Stomach (tissue), 9 donors: ENCODE results near the gene SPATA33. TPM values are rescaled to one million over a fixed set of nuclear protein-coding genes. Genes with fewer than 3 reads are reported as not detected.
"Not testable (repeated sequence)": the region's sequence is repeated elsewhere in the genome, so short reads cannot be mapped to it uniquely, and the experiment has no call there.

ENCODE experiments used
- DNase-seq, 2 donors: peaks; one replicate each; pipeline versions ENCODE4 v3.0.0 to v3.0.0-alpha.2; 2013 to 2019
- H3K27ac ChIP-seq, 5 donors: fragments of 200-600 bp in 4 of 5; sonication (generic) in 4 of 5; one replicate each; pipeline ENCODE4 v1.5.1; 2013 to 2019; ENCODE audit warnings: mild to moderate bottlenecking in 1 of 5, moderate library complexity in 1 of 5
- H3K27me3 ChIP-seq, 3 donors: fragments of 200-600 bp; sonication (generic); one replicate each; pipeline ENCODE4 v1.5.1; 2017 to 2019; ENCODE audit warnings: mixed run types in 1 of 3
- H3K36me3 ChIP-seq, 4 donors: fragments of 200-600 bp; sonication (generic); 1 replicate in 3 of 4; 2 replicates in 1 of 4; pipeline ENCODE4 v1.5.1; 2016 to 2019
- H3K4me1 ChIP-seq, 4 donors: fragments of 200-600 bp; sonication (generic); one replicate each; pipeline ENCODE4 v1.5.1; 2016 to 2019
- H3K4me3 ChIP-seq, 4 donors: fragments of 200-600 bp; sonication (generic) in 3 of 4; one replicate each; pipeline ENCODE4 v1.5.1; 2016 to 2019; ENCODE audit warnings: mild to moderate bottlenecking in 1 of 4
- H3K9me3 ChIP-seq, 4 donors: fragments of 200-600 bp; sonication (generic); one replicate each; pipeline ENCODE4 v1.5.1; 2016 to 2019
- EP300 ChIP-seq: sonication (generic); formaldehyde crosslinking; IDR thresholded peaks from one replicate; pipeline ENCODE4 v1.6.1; 2017; ENCODE audit warnings: antibody characterized with exemption
- POLR2A ChIP-seq, 4 donors: fragments of 450-650 bp; IDR thresholded peaks; one replicate each; pipeline ENCODE4 v1.6.1; 2016; ENCODE audit warnings: antibody characterized with exemption in 4 of 4, control low read depth in 2 of 4, mild to moderate bottlenecking in 1 of 4, moderate library complexity in 1 of 4
- POLR2AphosphoS5 ChIP-seq, 3 donors: sonication (generic); formaldehyde crosslinking; IDR thresholded peaks; one replicate each; pipeline ENCODE4 v1.6.1; 2016; ENCODE audit warnings: antibody characterized with exemption in 3 of 3
- WGBS, 5 donors: extraction: QIAGEN DNeasy Blood & Tissue Kit in 3 of 5; methylation state at CpG; one replicate each; pipeline versions ENCODE4 v1.1.5 to v1.1.7; 2013 to 2018; 5-methylcytosine and 5-hydroxymethylcytosine counted together
- intact Hi-C: fragments of 100-400 bp; cut with DNase I; formaldehyde crosslinking; loops from one replicate; pipeline ENCODE4 v1.15.1; 2023; ENCODE audit warnings: low total_unique reads
- polyA plus RNA-seq, 3 donors: library from polyadenylated mRNA; stranded (reverse); fragments of 200-250 nt; gene quantifications; one replicate each; pipeline ENCODE4 v1.2.3, GENCODE V29; 2013
- total RNA-seq, 5 donors: library from RNA; depleted of rRNA; stranded (reverse); fragments of >200 nt; gene quantifications; one replicate each; pipeline versions ENCODE4 v1.1.0 to v1.2.3, GENCODE V29; 2014 to 2016
- TF ChIP-seq, protein P1 (sequence below), 7 experiments: fragments of 450-650 bp in 4 of 7; fragments of 200-600 bp in 3 of 7; sonication (generic) in 3 of 7; IDR thresholded peaks; one replicate each; pipeline ENCODE4 v1.5.1; 2016 to 2019; ENCODE audit warnings: antibody characterized with exemption in 7 of 7, control low read depth in 2 of 7, mild to moderate bottlenecking in 1 of 7
- donor health status: healthy with polysubstance abuse.
- donor health status: Bipolar disorder and iron deficiency.
- donor health status: healthy.

Gene SPATA33
- total and polyA plus RNA-seq, 8 donors, result 3.2 to 181 (median 11.1) TPM

DNA sequence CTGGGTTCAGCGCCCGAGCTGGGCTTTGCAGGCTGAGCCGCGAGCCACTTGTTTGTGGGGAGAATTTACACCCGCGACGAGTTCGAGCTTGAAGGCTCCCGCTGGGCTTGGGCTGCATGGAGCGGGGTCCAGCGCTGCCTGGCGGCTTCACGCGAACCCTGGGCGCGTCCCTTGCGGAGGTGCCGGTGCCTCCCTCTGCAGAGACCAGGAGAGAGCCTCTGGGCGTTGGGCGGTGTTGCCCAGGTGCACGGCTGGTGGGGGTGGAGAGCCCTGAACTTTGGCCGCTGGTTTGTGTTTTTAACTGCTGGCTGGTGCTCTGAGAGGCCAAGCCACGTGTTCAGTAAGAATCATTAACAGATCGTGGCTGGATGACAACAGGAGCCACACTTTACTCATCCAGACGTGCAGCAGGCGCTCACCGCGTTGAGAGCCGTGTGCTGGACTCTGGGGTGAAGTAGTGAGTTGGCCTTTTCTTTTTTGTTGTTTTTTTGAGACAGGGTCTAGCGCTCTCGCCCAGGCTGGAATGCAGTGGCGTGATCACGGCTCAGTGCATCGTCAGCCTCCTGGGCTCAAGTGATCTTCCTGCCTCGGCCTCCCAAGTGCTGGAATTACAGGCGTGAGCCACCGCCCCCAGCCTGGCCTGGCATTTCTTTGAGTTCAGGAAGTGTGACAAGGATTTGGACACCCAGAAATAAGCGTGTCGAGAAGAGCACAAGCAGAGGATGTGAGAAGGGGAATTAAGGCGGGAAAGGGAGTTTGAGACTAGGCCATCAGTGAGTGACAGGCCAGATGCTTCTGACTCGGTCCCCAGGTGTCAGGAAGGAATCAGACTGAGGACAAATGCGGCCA, 29.7 kb downstream of the SPATA33 start:
- peaks cover 12 to 33% (median 29%) of the 10 kb centered on the region in 4 donors for H3K4me1 ChIP-seq
- TF ChIP-seq POLR2A (IDR thresholded peaks at IDR 0.05) (no peak), EP300 (no peak), POLR2AphosphoS5 (IDR thresholded peaks at IDR 0.05) (peak in 2 of 3 donors; percentile 36 to 46)
- TF ChIP-seq, protein P1, sequence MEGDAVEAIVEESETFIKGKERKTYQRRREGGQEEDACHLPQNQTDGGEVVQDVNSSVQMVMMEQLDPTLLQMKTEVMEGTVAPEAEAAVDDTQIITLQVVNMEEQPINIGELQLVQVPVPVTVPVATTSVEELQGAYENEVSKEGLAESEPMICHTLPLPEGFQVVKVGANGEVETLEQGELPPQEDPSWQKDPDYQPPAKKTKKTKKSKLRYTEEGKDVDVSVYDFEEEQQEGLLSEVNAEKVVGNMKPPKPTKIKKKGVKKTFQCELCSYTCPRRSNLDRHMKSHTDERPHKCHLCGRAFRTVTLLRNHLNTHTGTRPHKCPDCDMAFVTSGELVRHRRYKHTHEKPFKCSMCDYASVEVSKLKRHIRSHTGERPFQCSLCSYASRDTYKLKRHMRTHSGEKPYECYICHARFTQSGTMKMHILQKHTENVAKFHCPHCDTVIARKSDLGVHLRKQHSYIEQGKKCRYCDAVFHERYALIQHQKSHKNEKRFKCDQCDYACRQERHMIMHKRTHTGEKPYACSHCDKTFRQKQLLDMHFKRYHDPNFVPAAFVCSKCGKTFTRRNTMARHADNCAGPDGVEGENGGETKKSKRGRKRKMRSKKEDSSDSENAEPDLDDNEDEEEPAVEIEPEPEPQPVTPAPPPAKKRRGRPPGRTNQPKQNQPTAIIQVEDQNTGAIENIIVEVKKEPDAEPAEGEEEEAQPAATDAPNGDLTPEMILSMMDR (IDR thresholded peaks at IDR 0.05), result no peak
- peak overlapping the region; percentile 68 to 95 (median 82) for H3K4me3 ChIP-seq
- H3K36me3 ChIP-seq, result peaks cover 12 to 35% (median 33%) of the 10 kb centered on the region in 4 donors
- intact Hi-C loops, result no loop called here
- H3K9me3 ChIP-seq, result no peaks in the 10 kb centered on the region
- H3K27me3 ChIP-seq, result no peaks in the 10 kb centered on the region
- WGBS, 5 donors, result 7 to 10% (median 8%) methylated on average over 35 to 42 of the region's 42 CpGs
- H3K27ac ChIP-seq, result peak overlapping the region; percentile 90 to 98 (median 94)
- peak; percentile 79 to 91 for DNase-seq

DNA sequence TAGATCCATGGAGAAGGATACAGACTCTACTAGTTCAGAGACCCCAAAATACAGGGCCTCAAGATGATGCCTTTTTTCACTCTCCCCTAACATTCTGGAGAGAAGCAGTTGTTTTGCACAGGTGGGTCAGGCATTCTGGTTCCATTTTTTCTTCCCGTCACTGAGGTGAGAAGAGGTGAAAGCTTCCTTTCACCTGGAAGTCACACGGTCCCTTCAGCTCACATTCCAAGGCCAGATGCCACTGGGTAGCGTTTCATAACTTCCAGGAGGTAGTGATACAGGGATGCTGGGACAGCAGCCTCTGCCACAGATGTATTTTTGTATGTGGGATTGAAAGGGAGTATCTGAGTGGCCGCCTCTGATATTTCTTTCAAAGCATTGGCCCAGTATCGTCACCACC, 30.8 kb downstream of the SPATA33 start:
- Histone ChIP-seq H3K27ac (no peak overlapping the region), H3K27me3 (no peaks in the 10 kb centered on the region), H3K4me3 (no peak overlapping the region), H3K36me3 (peaks cover 22 to 46% (median 44%) of the 10 kb centered on the region in 4 donors), H3K9me3 (no peaks in the 10 kb centered on the region), H3K4me1 (peaks cover 12 to 33% (median 29%) of the 10 kb centered on the region in 4 donors)
- intact Hi-C loops, result no loop called here
- no peak for DNase-seq
- TF ChIP-seq EP300 (no peak), POLR2AphosphoS5 (IDR thresholded peaks at IDR 0.05) (no peak), POLR2A (IDR thresholded peaks at IDR 0.05) (no peak)
- TF ChIP-seq, protein P1 (IDR thresholded peaks at IDR 0.05), result no peak
- WGBS, 5 donors, result 81 to 89% (median 85%) methylated on average over 5 of the region's 5 CpGs

DNA sequence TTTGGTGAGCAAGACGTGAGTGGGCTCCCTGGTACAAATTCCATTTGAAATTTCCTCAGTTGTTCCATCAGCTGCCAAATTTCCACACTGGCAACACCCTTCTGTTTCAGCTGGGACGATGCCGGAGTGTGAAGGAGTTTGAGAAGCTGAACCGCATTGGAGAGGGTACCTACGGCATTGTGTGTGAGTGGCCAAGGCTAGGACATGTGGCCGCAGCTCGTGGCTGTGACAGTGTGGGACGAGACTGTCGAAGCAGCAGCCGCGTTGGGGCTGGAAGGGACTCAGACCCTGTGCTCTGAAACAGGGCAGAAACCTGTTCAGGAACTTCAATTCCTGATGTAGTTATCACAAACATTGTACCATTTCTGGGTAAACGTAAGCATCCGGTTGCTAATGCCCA, 31.5 kb downstream of the SPATA33 start:
- H3K36me3 ChIP-seq, result peaks cover 29 to 54% (median 52%) of the 10 kb centered on the region in 4 donors
- H3K4me1 ChIP-seq, result peaks cover 12 to 33% (median 29%) of the 10 kb centered on the region in 4 donors
- intact Hi-C loops, result no loop called here
- no peaks in the 10 kb centered on the region for H3K27me3 ChIP-seq
- TF ChIP-seq POLR2AphosphoS5 (IDR thresholded peaks at IDR 0.05), result no peak
- no peak for TF ChIP-seq POLR2A (IDR thresholded peaks at IDR 0.05)
- TF ChIP-seq EP300, result no peak
- TF ChIP-seq, protein P1 (IDR thresholded peaks at IDR 0.05), result no peak
- no peak overlapping the region for H3K27ac ChIP-seq
- H3K9me3 ChIP-seq, result no peaks in the 10 kb centered on the region
- H3K4me3 ChIP-seq, result no peak overlapping the region
- DNase-seq, result no peak
- WGBS, 5 donors, result 85 to 93% (median 90%) methylated on average over 13 of the region's 13 CpGs

DNA sequence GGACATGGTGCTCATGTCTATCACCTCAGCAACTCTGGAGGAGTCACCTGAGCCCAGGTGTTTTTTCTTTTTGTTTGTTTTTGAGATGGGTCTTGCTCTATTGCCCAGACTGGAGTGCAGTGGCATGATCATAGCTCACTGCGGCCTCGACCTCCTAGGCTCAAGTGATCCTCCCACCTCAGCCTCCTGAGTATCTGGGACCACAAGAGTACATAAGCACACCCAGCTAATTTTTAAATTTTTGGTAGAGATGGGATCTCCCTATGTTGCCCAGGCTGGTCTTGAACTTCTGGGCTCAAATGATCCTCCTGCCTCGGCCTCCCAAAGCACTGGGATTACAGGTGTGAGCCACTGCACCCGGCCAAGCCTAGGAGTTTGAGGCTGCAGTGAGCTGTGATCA, 32.0 kb downstream of the SPATA33 start:
- not testable (repeated sequence) for H3K4me3 ChIP-seq

More for the DNA sequence above, 32.0 kb downstream of the SPATA33 start:
- H3K36me3 ChIP-seq, result peaks cover 34 to 58% (median 56%) of the 10 kb centered on the region in 4 donors
- H3K27me3 ChIP-seq, H3K27ac ChIP-seq, DNase-seq, intact Hi-C loops, H3K9me3 ChIP-seq: not testable (repeated sequence)
- H3K4me1 ChIP-seq, result peaks cover 12 to 33% (median 29%) of the 10 kb centered on the region in 4 donors
- 73 to 93% (median 87%) methylated on average over 4 of the region's 4 CpGs for WGBS, 5 donors
